HCEC 1CT (cell line): ENCODE measurements around the gene MAGEB3.
"Not testable (repeated sequence)": the region's sequence is repeated elsewhere in the genome, so short reads cannot be mapped to it uniquely, and the experiment has no call there.

Experiments
- DNase-seq: peaks from one replicate; pipeline ENCODE4 v3.0.0-alpha.2; 2017

Gene MAGEB3

GRCh38 chrX:30230395-30230794, at the start of gene MAGEB3:
Gene MAGEB3 (plus strand): TSS chrX:30230657. CDS start chrX:30235925, 5,268 bp downstream.
- no peak for DNase-seq

- no peak for DNase-seq
These were observed 49.1 kb upstream of the MAGEB3 start for GRCh38 chrX:30181353-30181752.

- DNase-seq = no peak
These were observed 46.9 kb upstream of the MAGEB3 start for GRCh38 chrX:30183554-30183953.

- DNase-seq = no peak
These were observed 40.0 kb upstream of the MAGEB3 start for GRCh38 chrX:30190426-30190825.

- DNase-seq = not testable (repeated sequence)
These were observed 36.5 kb upstream of the MAGEB3 start for GRCh38 chrX:30193910-30194309.

- DNase-seq = peak; percentile 10
These were observed 34.1 kb upstream of the MAGEB3 start for GRCh38 chrX:30196322-30196721.

- DNase-seq = no peak
These were observed 18.3 kb upstream of the MAGEB3 start for GRCh38 chrX:30212172-30212571.

GRCh38 chrX:30215357-30215843, 15.1 kb upstream of the MAGEB3 start, which contains the start of gene MAGEB2:
Gene MAGEB2 (plus strand): TSS chrX:30215563. CDS start chrX:30218581, 3,018 bp downstream.
- no peak for DNase-seq

GRCh38 chrX:30217465-30217864, 13.0 kb upstream of the MAGEB3 start:
- no peak for DNase-seq

- no peak for DNase-seq
These were observed 11.1 kb upstream of the MAGEB3 start for GRCh38 chrX:30219372-30219771.

- DNase-seq = no peak
These were observed 9.8 kb upstream of the MAGEB3 start for GRCh38 chrX:30220661-30221060.

GRCh38 chrX:30224536-30224935, 5.9 kb upstream of the MAGEB3 start:
- no peak for DNase-seq

GRCh38 chrX:30228526-30228925, 1.9 kb upstream of the MAGEB3 start:
- no peak for DNase-seq

GRCh38 chrX:30241724-30242415, 11.4 kb downstream of the MAGEB3 start, which contains the start of gene MAGEB4:
Gene MAGEB4 (plus strand): TSS chrX:30242000. CDS start chrX:30242136, 136 bp downstream.
- DNase-seq = no peak

- DNase-seq = no peak
These were observed 16.5 kb downstream of the MAGEB3 start, which contains the start of gene MAGEB1 for GRCh38 chrX:30246769-30247489. Gene MAGEB1 (plus strand): TSS chrX:30247146. CDS start chrX:30250494, 3,348 bp downstream.

GRCh38 chrX:30248854-30249253, 18.4 kb downstream of the MAGEB3 start:
- DNase-seq = no peak

- no peak for DNase-seq
These were observed 22.8 kb downstream of the MAGEB3 start for GRCh38 chrX:30253257-30253656.

- no peak for DNase-seq
These were observed 29.5 kb downstream of the MAGEB3 start for GRCh38 chrX:30259927-30260326.

GRCh38 chrX:30261012-30261411, 30.6 kb downstream of the MAGEB3 start:
- no peak for DNase-seq

- DNase-seq = no peak
These were observed 32.3 kb downstream of the MAGEB3 start for GRCh38 chrX:30262763-30263162.

- peak; percentile 7 for DNase-seq
These were observed 40.2 kb downstream of the MAGEB3 start for GRCh38 chrX:30270639-30271038.

GRCh38 chrX:30275498-30275897, 45.0 kb downstream of the MAGEB3 start:
- peak; percentile 34 for DNase-seq

GRCh38 chrX:30278365-30278764, 47.9 kb downstream of the MAGEB3 start:
- DNase-seq = peak; percentile 60

- DNase-seq = no peak
These were observed 50.0 kb downstream of the MAGEB3 start for GRCh38 chrX:30280428-30280827.
